Lower leg skin (tissue), 3 donors: ENCODE data around the gene EMILIN2.

Experiments used
- CTCF ChIP-seq, 3 donors: fragments of 450-650 bp; IDR thresholded peaks; one replicate each; pipeline ENCODE4 v1.5.1; 2016; ENCODE audit warnings: antibody characterized with exemption in 3 of 3, mild to moderate bottlenecking in 3 of 3, moderate library complexity in 2 of 3
- POLR2A ChIP-seq, 2 donors: fragments of 450-650 bp; IDR thresholded peaks; one replicate each; pipeline ENCODE4 v1.6.1; 2016 to 2017; ENCODE audit warnings: antibody characterized with exemption in 2 of 2, mild to moderate bottlenecking in 1 of 2, moderate library complexity in 1 of 2

- TF ChIP-seq CTCF (IDR thresholded peaks at IDR 0.05) (no peak), POLR2A (IDR thresholded peaks at IDR 0.05) (no peak)
These were observed 62.1 kb downstream of the EMILIN2 start for GRCh38 chr18:2908946-2909335.
